ENCODE results near the gene OCA2.

The OCA2 gene

DNA sequence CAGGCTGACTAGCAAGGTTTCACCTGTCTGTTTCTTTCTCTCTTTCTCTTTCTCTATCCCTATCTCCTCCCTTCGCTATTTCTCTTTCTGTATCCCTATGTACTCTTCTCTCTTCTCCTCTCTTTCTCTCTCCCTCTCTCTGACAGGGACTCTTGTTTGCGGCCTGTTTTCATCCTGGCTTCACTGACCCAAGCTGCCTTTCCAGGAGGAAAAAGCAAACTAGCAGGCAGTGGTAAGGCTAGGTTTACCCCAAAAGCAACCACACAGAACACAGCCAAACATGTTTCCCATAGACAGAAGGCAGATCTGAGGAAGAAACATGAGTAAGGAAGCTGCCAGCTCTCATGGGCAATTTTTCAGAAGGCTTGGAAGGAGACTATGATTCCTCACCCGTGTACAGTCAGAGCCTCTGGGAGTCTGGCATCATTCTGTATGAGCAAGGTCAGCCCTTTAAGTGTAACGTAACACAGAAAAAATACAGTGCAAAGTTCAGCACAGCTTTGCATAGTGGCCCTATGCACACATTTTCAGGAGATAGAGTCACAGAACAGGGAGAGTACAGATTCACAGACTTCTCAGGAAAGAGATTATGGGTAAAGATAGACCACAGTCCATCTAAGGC lies 61.0 kb downstream of the OCA2 start:
- H3K36me3 ChIP-seq (ENCODE audit: insufficient read depth, low read length): no peaks in the 10 kb centered on the region
- no peaks in the 10 kb centered on the region for H3K27me3 ChIP-seq (ENCODE audit: insufficient read depth, low read length)
- H3K79me2 ChIP-seq (ENCODE audit: insufficient read depth, low read length): no peaks in the 10 kb centered on the region
- H3K4me2 ChIP-seq (ENCODE audit: low read length): no peak overlapping the region
- H3F3A ChIP-seq (ENCODE audit: insufficient read depth, low read length): no peaks in the 10 kb centered on the region
- no peak overlapping the region for H3K4me3 ChIP-seq (ENCODE audit: low read depth, low read length, poor library complexity, severe bottlenecking)
- H4K20me1 ChIP-seq (ENCODE audit: insufficient read depth, low read length): no peaks in the 10 kb centered on the region
- TF ChIP-seq, protein P1, sequence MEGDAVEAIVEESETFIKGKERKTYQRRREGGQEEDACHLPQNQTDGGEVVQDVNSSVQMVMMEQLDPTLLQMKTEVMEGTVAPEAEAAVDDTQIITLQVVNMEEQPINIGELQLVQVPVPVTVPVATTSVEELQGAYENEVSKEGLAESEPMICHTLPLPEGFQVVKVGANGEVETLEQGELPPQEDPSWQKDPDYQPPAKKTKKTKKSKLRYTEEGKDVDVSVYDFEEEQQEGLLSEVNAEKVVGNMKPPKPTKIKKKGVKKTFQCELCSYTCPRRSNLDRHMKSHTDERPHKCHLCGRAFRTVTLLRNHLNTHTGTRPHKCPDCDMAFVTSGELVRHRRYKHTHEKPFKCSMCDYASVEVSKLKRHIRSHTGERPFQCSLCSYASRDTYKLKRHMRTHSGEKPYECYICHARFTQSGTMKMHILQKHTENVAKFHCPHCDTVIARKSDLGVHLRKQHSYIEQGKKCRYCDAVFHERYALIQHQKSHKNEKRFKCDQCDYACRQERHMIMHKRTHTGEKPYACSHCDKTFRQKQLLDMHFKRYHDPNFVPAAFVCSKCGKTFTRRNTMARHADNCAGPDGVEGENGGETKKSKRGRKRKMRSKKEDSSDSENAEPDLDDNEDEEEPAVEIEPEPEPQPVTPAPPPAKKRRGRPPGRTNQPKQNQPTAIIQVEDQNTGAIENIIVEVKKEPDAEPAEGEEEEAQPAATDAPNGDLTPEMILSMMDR (IDR thresholded peaks at IDR 0.05; ENCODE audit: low read length): no peak
- TF ChIP-seq EZH2 (IDR thresholded peaks at IDR 0.05; ENCODE audit: borderline replicate concordance, low read length): no peak
- no peaks in the 10 kb centered on the region for H3K9me3 ChIP-seq (ENCODE audit: low read length)
- no peak overlapping the region for H3K9ac ChIP-seq (ENCODE audit: low read length)
- no peak overlapping the region for H2AFZ ChIP-seq (ENCODE audit: low read length)
- H3K27ac ChIP-seq (ENCODE audit: low read depth, low read length, poor library complexity, severe bottlenecking): no peak overlapping the region
- no peaks in the 10 kb centered on the region for H3K4me1 ChIP-seq (ENCODE audit: insufficient read depth, low read length, severe bottlenecking)
- H3K9me2 ChIP-seq (ENCODE audit: low read depth, low read length): no peaks in the 10 kb centered on the region

DNA sequence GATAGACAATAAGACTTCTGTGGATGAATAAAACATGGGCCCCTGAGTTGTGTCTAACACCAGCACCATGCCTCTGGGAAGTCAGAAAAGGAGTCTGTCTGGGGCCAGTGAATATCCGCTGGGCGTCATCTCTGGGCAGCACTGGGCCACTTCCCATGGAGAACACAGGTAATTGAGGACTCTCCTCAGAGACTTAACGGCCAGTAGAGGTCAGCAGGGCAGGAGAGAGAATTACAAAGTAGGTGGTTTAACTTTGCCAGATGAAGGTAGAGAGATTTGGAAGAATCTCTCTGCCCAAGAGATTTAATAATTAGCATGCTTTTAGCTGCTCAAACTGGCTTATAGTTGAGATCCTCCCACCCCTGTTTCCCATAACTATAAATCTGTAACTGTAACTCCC lies 65.7 kb downstream of the OCA2 start:
- no peaks in the 10 kb centered on the region for H3F3A ChIP-seq (ENCODE audit: insufficient read depth, low read length)
- H4K20me1 ChIP-seq (ENCODE audit: insufficient read depth, low read length): no peaks in the 10 kb centered on the region
- H3K4me2 ChIP-seq (ENCODE audit: low read length): no peak overlapping the region
- TF ChIP-seq EZH2 (IDR thresholded peaks at IDR 0.05; ENCODE audit: borderline replicate concordance, low read length): no peak
- TF ChIP-seq, protein P1 (IDR thresholded peaks at IDR 0.05; ENCODE audit: low read length): no peak
- no peak overlapping the region for H3K9ac ChIP-seq (ENCODE audit: low read length)
- H3K36me3 ChIP-seq (ENCODE audit: insufficient read depth, low read length): no peaks in the 10 kb centered on the region
- H3K9me3 ChIP-seq (ENCODE audit: low read length): no peaks in the 10 kb centered on the region
- H3K4me3 ChIP-seq (ENCODE audit: low read depth, low read length, poor library complexity, severe bottlenecking): no peak overlapping the region
- no peaks in the 10 kb centered on the region for H3K27me3 ChIP-seq (ENCODE audit: insufficient read depth, low read length)
- no peak overlapping the region for H2AFZ ChIP-seq (ENCODE audit: low read length)
- no peak overlapping the region for H3K27ac ChIP-seq (ENCODE audit: low read depth, low read length, poor library complexity, severe bottlenecking)
- H3K9me2 ChIP-seq (ENCODE audit: low read depth, low read length): no peaks in the 10 kb centered on the region
- no peaks in the 10 kb centered on the region for H3K4me1 ChIP-seq (ENCODE audit: insufficient read depth, low read length, severe bottlenecking)
- no peaks in the 10 kb centered on the region for H3K79me2 ChIP-seq (ENCODE audit: insufficient read depth, low read length)

- Histone ChIP-seq H3K9me3 (ENCODE audit: low read length) (no peaks in the 10 kb centered on the region), H3K27ac (ENCODE audit: low read depth, low read length, poor library complexity, severe bottlenecking) (no peak overlapping the region), H3K36me3 (ENCODE audit: insufficient read depth, low read length) (no peaks in the 10 kb centered on the region), H3F3A (ENCODE audit: insufficient read depth, low read length) (no peaks in the 10 kb centered on the region), H3K79me2 (ENCODE audit: insufficient read depth, low read length) (no peaks in the 10 kb centered on the region), H3K4me2 (ENCODE audit: low read length) (no peak overlapping the region), H3K9ac (ENCODE audit: low read length) (no peak overlapping the region), H3K27me3 (ENCODE audit: insufficient read depth, low read length) (no peaks in the 10 kb centered on the region), H2AFZ (ENCODE audit: low read length) (no peak overlapping the region), H4K20me1 (ENCODE audit: insufficient read depth, low read length) (no peaks in the 10 kb centered on the region), H3K9me2 (ENCODE audit: low read depth, low read length) (no peaks in the 10 kb centered on the region), H3K4me1 (ENCODE audit: insufficient read depth, low read length, severe bottlenecking) (no peaks in the 10 kb centered on the region), H3K4me3 (ENCODE audit: low read depth, low read length, poor library complexity, severe bottlenecking) (no peak overlapping the region)
- TF ChIP-seq EZH2 (IDR thresholded peaks at IDR 0.05; ENCODE audit: borderline replicate concordance, low read length): no peak
- TF ChIP-seq, protein P1 (IDR thresholded peaks at IDR 0.05; ENCODE audit: low read length): no peak
Measured at GRCh38 chr15:28030801-28031200, 68.3 kb downstream of the OCA2 start.
